Keratinocyte (primary cell): ENCODE measurements around the gene YPEL1. TPM values are rescaled to one million over a fixed set of nuclear protein-coding genes. Genes with fewer than 3 reads are reported as not detected.
A peak's percentile ranks its signal among the peaks of the same experiment; 100 is the strongest.

Source experiments
- DNase-seq: peaks from one replicate; pipeline ENCODE4 v3.0.0-alpha.2; 2011; ENCODE audit warnings: low read depth, missing footprints, low spot score
- FAIRE-seq: peaks from 2 replicates; lab custom pipeline; 2011; peaks lifted over from hg19 to GRCh38; lab: Jason Lieb, UNC
- H2AFZ ChIP-seq: 2 replicates; pipeline ENCODE4 v1.6.0; 2012; ENCODE audit warnings: low read length, control low read depth, inconsistent platforms; ENCODE audit not compliant: control insufficient read depth
- H3K27ac ChIP-seq: 2 replicates; pipeline ENCODE4 v1.5.1; 2011; ENCODE audit warnings: low read length; ENCODE audit not compliant: control insufficient read depth, insufficient read depth
- H3K27me3 ChIP-seq: 3 replicates; pipeline ENCODE4 v1.6.0; 2011; ENCODE audit warnings: low read length; ENCODE audit not compliant: control insufficient read depth, insufficient read depth; ENCODE audit errors: extremely low read depth
- H3K36me3 ChIP-seq, 2 experiments: 2 replicates in 1 of 2; 3 replicates in 1 of 2; pipeline ENCODE4 v1.5.1; 2011; ENCODE audit warnings: low read length in 2 of 2, mild to moderate bottlenecking in 1 of 2; ENCODE audit not compliant: control insufficient read depth in 2 of 2, insufficient read depth in 2 of 2; ENCODE audit errors: extremely low read depth in 1 of 2
- H3K4me1 ChIP-seq: 3 replicates; pipeline ENCODE4 v1.5.1; 2011; ENCODE audit warnings: low read length; ENCODE audit not compliant: control insufficient read depth, insufficient read depth; ENCODE audit errors: extremely low read depth
- H3K4me2 ChIP-seq: 3 replicates; pipeline ENCODE4 v1.6.0; 2011; ENCODE audit warnings: low read depth, low read length; ENCODE audit not compliant: control insufficient read depth, insufficient read depth; ENCODE audit errors: extremely low read depth
- H3K4me3 ChIP-seq, 3 experiments: fragments of 200-600 bp in 1 of 3; sonication (generic) in 1 of 3; 2 replicates in 2 of 3; 3 replicates in 1 of 3; pipeline ENCODE4 v1.5.1; 2011 to 2016; ENCODE audit warnings: low read length in 3 of 3, mild to moderate bottlenecking in 3 of 3, control low read depth in 2 of 3, inconsistent platforms in 1 of 3, low read depth in 1 of 3, mixed read lengths in 1 of 3, mixed run types in 1 of 3, moderate library complexity in 1 of 3; ENCODE audit not compliant: control insufficient read depth in 2 of 3, insufficient read depth in 2 of 3; ENCODE audit errors: extremely low read depth in 1 of 3
- H3K79me2 ChIP-seq: 2 replicates; pipeline ENCODE4 v1.6.0; 2012; ENCODE audit warnings: low read length; ENCODE audit not compliant: control insufficient read depth, insufficient read depth
- H3K9ac ChIP-seq: 3 replicates; pipeline ENCODE4 v1.6.0; 2011; ENCODE audit warnings: low read length; ENCODE audit not compliant: control insufficient read depth, insufficient read depth; ENCODE audit errors: extremely low read depth
- H3K9me1 ChIP-seq: 3 replicates; pipeline ENCODE4 v1.6.0; 2011; ENCODE audit warnings: low read length; ENCODE audit not compliant: control insufficient read depth, insufficient read depth; ENCODE audit errors: extremely low read depth
- H3K9me3 ChIP-seq: 2 replicates; pipeline ENCODE4 v1.5.1; 2012; ENCODE audit warnings: low read depth, low read length; ENCODE audit not compliant: control insufficient read depth
- H4K20me1 ChIP-seq: 3 replicates; pipeline ENCODE4 v1.6.0; 2011; ENCODE audit warnings: low read length; ENCODE audit not compliant: control insufficient read depth, insufficient read depth; ENCODE audit errors: extremely low read depth
- CTCF ChIP-seq, 3 experiments: IDR thresholded peaks in 1 of 3; conservative IDR thresholded peaks in 1 of 3; optimal IDR thresholded peaks in 1 of 3; 2 replicates in 2 of 3; 3 replicates in 1 of 3; pipeline versions ENCODE3 to v1.5.1; 2011; ENCODE audit warnings: low read length in 3 of 3, mild to moderate bottlenecking in 3 of 3, moderate library complexity in 2 of 3, control low read depth in 1 of 3, inconsistent platforms in 1 of 3; ENCODE audit not compliant: insufficient read depth in 2 of 3; ENCODE audit errors: extremely low read depth in 1 of 3
- EZH2 ChIP-seq: IDR thresholded peaks from one replicate; pipeline ENCODE4 v1.6.1; 2012; ENCODE audit warnings: inconsistent platforms, mild to moderate bottlenecking, low read length, moderate library complexity
- dilution Hi-C: fragments of 300-500 bp; cut with MboI; formaldehyde crosslinking; loops from one replicate; pipeline ENCODE4 v1.7.0; 2020; ENCODE audit warnings: low sequenced_read_pairs; ENCODE audit not compliant: extremely low pct_ligation_motif_present
- polyA plus RNA-seq, 5 experiments: library from polyadenylated mRNA; depleted of rRNA in 3 of 5; stranded (reverse) in 3 of 5; stranded (forward) in 1 of 5; unstranded in 1 of 5; fragments of >200 nt; gene quantifications; 1 replicate in 1 of 5; 2 replicates in 3 of 5; 3 replicates in 1 of 5; pipeline versions ENCODE4 v1.2.1 to v1.2.3, GENCODE V29; 2011 to 2012; ENCODE audit warnings: missing spikeins in 2 of 5, low read depth in 1 of 5, low replicate concordance in 1 of 5

YPEL1 gene
- polyA plus RNA-seq, 1 donor (not counting 4 experiments of a cell fraction or from before 2014, with no cell fraction given), result 0.03 TPM

GRCh38 chr22:21727159-21727558 is 8.4 kb downstream of the YPEL1 start:
- dilution Hi-C loops, result no loop called here
- TF ChIP-seq CTCF (optimal IDR thresholded peaks at IDR 0.05 in 1 of 3, IDR thresholded peaks at IDR 0.05 in 1 of 3, conservative IDR thresholded peaks at IDR 0.05 in 1 of 3; ENCODE audit: extremely low read depth in 1 of 3, insufficient read depth in 2 of 3, low read length in 3 of 3) (no peak), EZH2 (no peak)
- no peak for DNase-seq

GRCh38 chr22:21726650-21727049 is 8.9 kb downstream of the YPEL1 start:
- Histone ChIP-seq H4K20me1 (no peaks in the 10 kb centered on the region), H3K9me3 (no peaks in the 10 kb centered on the region), H3K4me2 (no peak overlapping the region), H3K4me1 (no peaks in the 10 kb centered on the region), H3K79me2 (no peaks in the 10 kb centered on the region), H3K9ac (no peak overlapping the region), H3K36me3 (no peaks in the 10 kb centered on the region), H3K27ac (no peak overlapping the region), H3K27me3 (no peaks in the 10 kb centered on the region), H3K9me1 (no peaks in the 10 kb centered on the region), H3K4me3 (no peak overlapping the region), H2AFZ (no peak overlapping the region)
- DNase-seq (no peak), FAIRE-seq (no peak)
- dilution Hi-C loops, result no loop called here
- TF ChIP-seq CTCF (optimal IDR thresholded peaks at IDR 0.05 in 1 of 3, IDR thresholded peaks at IDR 0.05 in 1 of 3, conservative IDR thresholded peaks at IDR 0.05 in 1 of 3; ENCODE audit: extremely low read depth in 1 of 3, insufficient read depth in 2 of 3, low read length in 3 of 3) (peak; percentile 29 to 46 (median 36)), EZH2 (no peak)

More at GRCh38 chr22:21727159-21727558, 8.4 kb downstream of the YPEL1 start:
- no peak for FAIRE-seq
- H3K79me2 ChIP-seq, result no peaks in the 10 kb centered on the region
- no peaks in the 10 kb centered on the region for H3K4me1 ChIP-seq
- H3K36me3 ChIP-seq, result no peaks in the 10 kb centered on the region
- no peaks in the 10 kb centered on the region for H3K9me3 ChIP-seq
- H2AFZ ChIP-seq, result no peak overlapping the region
- H3K27me3 ChIP-seq, result no peaks in the 10 kb centered on the region
- H3K9me1 ChIP-seq, result no peaks in the 10 kb centered on the region
- no peak overlapping the region for H3K9ac ChIP-seq
- H3K27ac ChIP-seq, result no peak overlapping the region
- H4K20me1 ChIP-seq, result no peaks in the 10 kb centered on the region
- no peak overlapping the region for H3K4me2 ChIP-seq
- H3K4me3 ChIP-seq, result no peak overlapping the region
